Astrocyte (in vitro differentiated cells and primary cell): ENCODE measurements around the gene GPBAR1.

ENCODE experiments used
- CTCF ChIP-seq: IDR thresholded peaks from 2 replicates; pipeline ENCODE4 v1.5.1; 2011; ENCODE audit warnings: low read depth, mild to moderate bottlenecking, inconsistent platforms, low read length, moderate library complexity; ENCODE audit not compliant: insufficient read depth
- EZH2 ChIP-seq: IDR thresholded peaks from 2 replicates; pipeline ENCODE4 v1.6.1; 2012; ENCODE audit warnings: mild to moderate bottlenecking, low read length, inconsistent platforms; ENCODE audit not compliant: insufficient read depth

GRCh38 chr2:218294430-218295022 lies 33.7 kb downstream of the GPBAR1 start:
- no peak for TF ChIP-seq CTCF
- no peak for TF ChIP-seq EZH2
